ENCODE measurements around the gene SNRNP27. TPM values are rescaled to one million over a fixed set of nuclear protein-coding genes. Genes with fewer than 3 reads are reported as not detected.
A peak's percentile ranks its signal among the peaks of the same experiment; 100 is the strongest.

The SNRNP27 gene
- total and polyA plus RNA-seq, 2 donors (not counting 1 experiment from before 2014, with no cell fraction given) = 38.8 to 62.9 TPM

DNA sequence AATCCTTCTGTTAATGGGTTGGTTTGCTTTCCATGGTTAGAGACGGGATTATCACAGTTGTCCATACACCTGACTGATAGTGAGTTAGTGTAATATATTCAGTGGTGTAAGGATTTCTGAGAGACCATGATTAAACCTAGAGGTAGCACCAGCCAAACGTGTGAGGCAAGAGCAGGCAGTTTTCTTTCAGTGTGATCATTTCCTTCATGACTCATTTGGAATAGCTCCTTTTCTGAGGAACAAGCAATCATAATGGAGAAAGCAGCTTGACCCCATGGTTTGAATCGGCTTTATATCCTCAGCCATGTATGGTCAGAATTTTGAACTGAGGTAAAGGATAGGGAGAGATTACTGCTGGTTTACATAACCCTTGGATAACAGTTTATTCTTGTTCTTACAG, 24.1 kb downstream of the SNRNP27 start:
- Histone ChIP-seq H3K79me2 (ENCODE audit: control insufficient read depth, insufficient read depth, low read length) (no peaks in the 10 kb centered on the region), H3K4me1 (ENCODE audit: control insufficient read depth, extremely low read depth, insufficient read depth, low read length) (peaks cover 5% of the 10 kb centered on the region), H4K20me1 (ENCODE audit: control insufficient read depth, extremely low read depth, insufficient read depth, low read length) (no peaks in the 10 kb centered on the region), H3K4me3 (replicated peaks in 1 of 4; ENCODE audit: control extremely low read depth in 1 of 4, insufficient read depth in 1 of 4, low read depth in 3 of 4, low read length in 4 of 4) (peak overlapping the region in 1 of 4 experiments; percentile 81), H3K9ac (ENCODE audit: insufficient read depth, low read length) (no peak overlapping the region), H3K4me2 (ENCODE audit: extremely low read depth, insufficient read depth, low read length) (peak overlapping the region; percentile 44), H3K27ac (ENCODE audit: insufficient read depth, low read length) (peak overlapping the region; percentile 46), H3K36me3 (ENCODE audit: control insufficient read depth, insufficient read depth, low read length) (peaks cover 2% of the 10 kb centered on the region), H2AFZ (ENCODE audit: low read length) (peak overlapping the region; percentile 60), H3K27me3 (ENCODE audit: control insufficient read depth, insufficient read depth, low read length) (no peaks in the 10 kb centered on the region), H3K9me3 (ENCODE audit: control insufficient read depth, insufficient read depth, low read depth, low read length) (no peaks in the 10 kb centered on the region)
- peak; percentile 88 to 90 for DNase-seq (ENCODE audit: low read depth in 2 of 2)
- TF ChIP-seq EZH2 (IDR thresholded peaks at IDR 0.05; ENCODE audit: low read length, missing control alignments) = no peak
- TF ChIP-seq, protein P1, sequence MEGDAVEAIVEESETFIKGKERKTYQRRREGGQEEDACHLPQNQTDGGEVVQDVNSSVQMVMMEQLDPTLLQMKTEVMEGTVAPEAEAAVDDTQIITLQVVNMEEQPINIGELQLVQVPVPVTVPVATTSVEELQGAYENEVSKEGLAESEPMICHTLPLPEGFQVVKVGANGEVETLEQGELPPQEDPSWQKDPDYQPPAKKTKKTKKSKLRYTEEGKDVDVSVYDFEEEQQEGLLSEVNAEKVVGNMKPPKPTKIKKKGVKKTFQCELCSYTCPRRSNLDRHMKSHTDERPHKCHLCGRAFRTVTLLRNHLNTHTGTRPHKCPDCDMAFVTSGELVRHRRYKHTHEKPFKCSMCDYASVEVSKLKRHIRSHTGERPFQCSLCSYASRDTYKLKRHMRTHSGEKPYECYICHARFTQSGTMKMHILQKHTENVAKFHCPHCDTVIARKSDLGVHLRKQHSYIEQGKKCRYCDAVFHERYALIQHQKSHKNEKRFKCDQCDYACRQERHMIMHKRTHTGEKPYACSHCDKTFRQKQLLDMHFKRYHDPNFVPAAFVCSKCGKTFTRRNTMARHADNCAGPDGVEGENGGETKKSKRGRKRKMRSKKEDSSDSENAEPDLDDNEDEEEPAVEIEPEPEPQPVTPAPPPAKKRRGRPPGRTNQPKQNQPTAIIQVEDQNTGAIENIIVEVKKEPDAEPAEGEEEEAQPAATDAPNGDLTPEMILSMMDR (conservative IDR thresholded peaks at IDR 0.05 in 1 of 2, IDR thresholded peaks at IDR 0.05 in 1 of 2; ENCODE audit: low read depth in 1 of 2, low read length in 2 of 2) = no peak

GRCh38 chr2:69918401-69918800, 24.6 kb downstream of the SNRNP27 start:
- H3K27ac ChIP-seq (ENCODE audit: insufficient read depth, low read length) = peak overlapping the region; percentile 46
- TF ChIP-seq, protein P1 (conservative IDR thresholded peaks at IDR 0.05 in 1 of 2, IDR thresholded peaks at IDR 0.05 in 1 of 2; ENCODE audit: low read depth in 1 of 2, low read length in 2 of 2) = no peak
- no peak for TF ChIP-seq EZH2 (IDR thresholded peaks at IDR 0.05; ENCODE audit: low read length, missing control alignments)
- no peak overlapping the region for H2AFZ ChIP-seq (ENCODE audit: low read length)
- no peak for DNase-seq (ENCODE audit: low read depth in 2 of 2)
- no peaks in the 10 kb centered on the region for H3K79me2 ChIP-seq (ENCODE audit: control insufficient read depth, insufficient read depth, low read length)
- H3K9ac ChIP-seq (ENCODE audit: insufficient read depth, low read length) = no peak overlapping the region
- peaks cover 2% of the 10 kb centered on the region for H3K36me3 ChIP-seq (ENCODE audit: control insufficient read depth, insufficient read depth, low read length)
- no peaks in the 10 kb centered on the region for H4K20me1 ChIP-seq (ENCODE audit: control insufficient read depth, extremely low read depth, insufficient read depth, low read length)
- no peak overlapping the region for H3K4me2 ChIP-seq (ENCODE audit: extremely low read depth, insufficient read depth, low read length)
- no peaks in the 10 kb centered on the region for H3K9me3 ChIP-seq (ENCODE audit: control insufficient read depth, insufficient read depth, low read depth, low read length)
- peaks cover 5% of the 10 kb centered on the region for H3K4me1 ChIP-seq (ENCODE audit: control insufficient read depth, extremely low read depth, insufficient read depth, low read length)
- H3K27me3 ChIP-seq (ENCODE audit: control insufficient read depth, insufficient read depth, low read length) = no peaks in the 10 kb centered on the region
- H3K4me3 ChIP-seq (replicated peaks in 1 of 4; ENCODE audit: control extremely low read depth in 1 of 4, insufficient read depth in 1 of 4, low read depth in 3 of 4, low read length in 4 of 4) = no peak overlapping the region

DNA sequence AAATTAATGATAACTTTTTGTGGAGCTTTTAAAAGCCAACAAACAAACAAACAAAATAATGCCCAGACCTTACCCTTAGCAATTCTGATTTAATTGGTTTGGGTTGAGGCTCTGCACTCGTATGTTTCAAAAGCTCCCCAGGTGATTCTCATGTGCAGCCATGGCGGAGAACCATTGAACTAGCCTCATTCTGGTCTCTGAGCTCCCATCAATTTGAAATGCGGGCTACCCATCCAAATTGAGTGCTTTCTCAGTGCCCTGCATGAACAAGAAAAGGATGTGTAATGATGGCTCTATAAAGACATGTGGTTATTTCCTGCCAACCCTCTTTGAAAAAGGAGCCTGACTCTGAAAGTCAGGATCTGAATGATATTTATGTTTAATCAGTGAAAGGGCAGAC, 29.4 kb downstream of the SNRNP27 start:
- Histone ChIP-seq H3K79me2 (ENCODE audit: control insufficient read depth, insufficient read depth, low read length) (no peaks in the 10 kb centered on the region), H3K4me2 (ENCODE audit: extremely low read depth, insufficient read depth, low read length) (no peak overlapping the region), H3K4me3 (replicated peaks in 1 of 4; ENCODE audit: control extremely low read depth in 1 of 4, insufficient read depth in 1 of 4, low read depth in 3 of 4, low read length in 4 of 4) (no peak overlapping the region), H4K20me1 (ENCODE audit: control insufficient read depth, extremely low read depth, insufficient read depth, low read length) (no peaks in the 10 kb centered on the region), H3K36me3 (ENCODE audit: control insufficient read depth, insufficient read depth, low read length) (no peaks in the 10 kb centered on the region), H3K4me1 (ENCODE audit: control insufficient read depth, extremely low read depth, insufficient read depth, low read length) (peaks cover under 1% of the 10 kb centered on the region), H3K27ac (ENCODE audit: insufficient read depth, low read length) (no peak overlapping the region), H2AFZ (ENCODE audit: low read length) (no peak overlapping the region), H3K9me3 (ENCODE audit: control insufficient read depth, insufficient read depth, low read depth, low read length) (no peaks in the 10 kb centered on the region), H3K9ac (ENCODE audit: insufficient read depth, low read length) (no peak overlapping the region), H3K27me3 (ENCODE audit: control insufficient read depth, insufficient read depth, low read length) (no peaks in the 10 kb centered on the region)
- DNase-seq (ENCODE audit: low read depth in 2 of 2) = no peak
- TF ChIP-seq, protein P1 (conservative IDR thresholded peaks at IDR 0.05 in 1 of 2, IDR thresholded peaks at IDR 0.05 in 1 of 2; ENCODE audit: low read depth in 1 of 2, low read length in 2 of 2) = no peak
- no peak for TF ChIP-seq EZH2 (IDR thresholded peaks at IDR 0.05; ENCODE audit: low read length, missing control alignments)
